Panc1 (cell line): Measurements from ENCODE around the gene ETNK1. TPM values are rescaled to one million over a fixed set of nuclear protein-coding genes. Genes with fewer than 3 reads are reported as not detected.

Experiments
- ATAC-seq: fragments of 200-7000 bp; cut with Tn5 transposase; 2 replicates; pipeline ENCODE4 v1.9.1; 2020; ENCODE audit warnings: mild to moderate bottlenecking, moderate library complexity
- BruUV-seq: library from RNA; stranded (reverse); fragments of 400-500 nt; replicated peaks from 2 replicates; lab custom pipeline; 2021; lab: Mats Ljungman, UMichigan
- CTCF ChIA-PET: fragments of 300-600 bp; sonication (Branson Sonifier 250); formaldehyde crosslinking; loops from one replicate; lab custom pipeline; 2022; ENCODE audit warnings: antibody characterized with exemption; lab: Charles Lee
- POLR2A ChIA-PET: fragments of 300-600 bp; sonication (Branson Sonifier 250); formaldehyde crosslinking; loops from one replicate; lab custom pipeline; 2022; ENCODE audit warnings: antibody characterized with exemption; lab: Charles Lee
- DNase-seq: peaks from one replicate; pipeline ENCODE4 v3.0.0-alpha.2; 2010; ENCODE audit warnings: low read depth, low spot score
- H3K27ac ChIP-seq: 2 replicates; pipeline ENCODE4 v1.5.1; 2011; ENCODE audit warnings: mild to moderate bottlenecking, low read length, inconsistent platforms
- H3K27me3 ChIP-seq: fragments of 200-500 bp; sonication (Bioruptor generic); 2 replicates; pipeline ENCODE4 v1.6.0; 2014; ENCODE audit warnings: low read length, inconsistent platforms; ENCODE audit not compliant: control insufficient read depth, insufficient read depth
- H3K36me3 ChIP-seq: fragments of 200-500 bp; sonication (Bioruptor generic); 2 replicates; pipeline ENCODE4 v1.5.1; 2014; ENCODE audit warnings: inconsistent platforms, mild to moderate bottlenecking, low read length, moderate library complexity; ENCODE audit not compliant: control insufficient read depth, insufficient read depth
- H3K4me1 ChIP-seq: 2 replicates; pipeline ENCODE4 v1.5.1; 2011; ENCODE audit warnings: inconsistent platforms, mild to moderate bottlenecking, low read length, moderate library complexity; ENCODE audit not compliant: control insufficient read depth, insufficient read depth
- H3K4me3 ChIP-seq, 2 experiments: 2 replicates each; pipeline ENCODE4 v1.5.1; 2011 to 2012; ENCODE audit warnings: low read depth in 2 of 2, low read length in 2 of 2, mild to moderate bottlenecking in 2 of 2, inconsistent platforms in 1 of 2, moderate library complexity in 1 of 2
- H3K9me3 ChIP-seq: fragments of 200-500 bp; sonication (Bioruptor generic); 2 replicates; pipeline ENCODE4 v1.5.1; 2014; ENCODE audit warnings: low read depth, mild to moderate bottlenecking, inconsistent platforms, low read length, moderate library complexity; ENCODE audit not compliant: control insufficient read depth, insufficient read depth
- POLR2AphosphoS5 ChIP-seq: IDR thresholded peaks from 2 replicates; pipeline ENCODE4 v1.6.1; 2012; ENCODE audit warnings: mild to moderate bottlenecking, low read depth, low read length, moderate library complexity
- SIN3A ChIP-seq: IDR thresholded peaks from 2 replicates; pipeline ENCODE4 v1.6.1; 2012; ENCODE audit warnings: low read depth, mild to moderate bottlenecking, low read length, moderate library complexity, borderline replicate concordance; ENCODE audit not compliant: insufficient read depth
- TCF7L2 ChIP-seq: IDR thresholded peaks from 2 replicates; pipeline ENCODE4 v1.6.1; 2011; ENCODE audit warnings: mild to moderate bottlenecking, low read depth, low read length, inconsistent platforms
- in situ Hi-C: cut with HindIII; loops from 2 replicates; pipeline ENCODE4 v1.10.0; 2016; ENCODE audit warnings: low sequenced_read_pairs, low pct_unique_long_range_greater_than_20kb
- intact Hi-C: fragments of 100-400 bp; cut with micrococcal nuclease; formaldehyde crosslinking; loops from one replicate; pipeline ENCODE4 v1.10.0; 2022; ENCODE audit not compliant: unreplicated experiment
- total RNA-seq: library from RNA; stranded (reverse); gene quantifications from one replicate; pipeline ENCODE4 v1.2.1, GENCODE V29; 2021; ENCODE audit not compliant: unreplicated experiment
- TF ChIP-seq, protein P1 (sequence below), 2 experiments: IDR thresholded peaks; 2 replicates each; pipeline ENCODE4 v1.6.1; 2011 to 2012; ENCODE audit warnings: low read depth in 2 of 2, control low read depth in 1 of 2, low read length in 1 of 2, mild to moderate bottlenecking in 1 of 2, moderate library complexity in 1 of 2; ENCODE audit not compliant: insufficient read depth in 1 of 2
- TF ChIP-seq, protein P2 (sequence below): fragments of 450-650 bp; IDR thresholded peaks from 2 replicates; pipeline ENCODE4 v1.5.1; 2017; ENCODE audit warnings: mild to moderate bottlenecking

The ETNK1 gene
- total RNA-seq, 1 experiment from 2014 or later, result 43.1 TPM

DNA sequence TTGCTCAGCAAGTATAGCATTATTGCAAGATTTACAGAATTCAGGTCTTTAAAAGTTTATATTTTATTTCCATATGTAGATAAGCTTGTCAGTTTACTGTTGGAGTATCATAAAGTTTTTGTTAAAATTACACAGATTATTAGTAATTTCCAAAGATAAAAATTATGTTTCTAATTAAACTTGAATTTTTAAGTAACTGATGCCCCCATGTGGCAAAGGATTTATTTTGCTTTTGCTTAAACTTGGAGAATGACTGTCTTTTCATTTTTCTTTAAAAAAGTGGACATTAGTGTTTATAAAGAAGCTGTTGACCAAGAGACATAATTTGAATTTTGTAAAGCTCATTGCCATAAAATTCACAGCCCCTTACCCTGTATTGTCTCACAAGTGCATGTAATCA is 45.8 kb downstream of the ETNK1 start:
- no peaks in the 10 kb centered on the region for H3K4me1 ChIP-seq
- TF ChIP-seq, protein P1, sequence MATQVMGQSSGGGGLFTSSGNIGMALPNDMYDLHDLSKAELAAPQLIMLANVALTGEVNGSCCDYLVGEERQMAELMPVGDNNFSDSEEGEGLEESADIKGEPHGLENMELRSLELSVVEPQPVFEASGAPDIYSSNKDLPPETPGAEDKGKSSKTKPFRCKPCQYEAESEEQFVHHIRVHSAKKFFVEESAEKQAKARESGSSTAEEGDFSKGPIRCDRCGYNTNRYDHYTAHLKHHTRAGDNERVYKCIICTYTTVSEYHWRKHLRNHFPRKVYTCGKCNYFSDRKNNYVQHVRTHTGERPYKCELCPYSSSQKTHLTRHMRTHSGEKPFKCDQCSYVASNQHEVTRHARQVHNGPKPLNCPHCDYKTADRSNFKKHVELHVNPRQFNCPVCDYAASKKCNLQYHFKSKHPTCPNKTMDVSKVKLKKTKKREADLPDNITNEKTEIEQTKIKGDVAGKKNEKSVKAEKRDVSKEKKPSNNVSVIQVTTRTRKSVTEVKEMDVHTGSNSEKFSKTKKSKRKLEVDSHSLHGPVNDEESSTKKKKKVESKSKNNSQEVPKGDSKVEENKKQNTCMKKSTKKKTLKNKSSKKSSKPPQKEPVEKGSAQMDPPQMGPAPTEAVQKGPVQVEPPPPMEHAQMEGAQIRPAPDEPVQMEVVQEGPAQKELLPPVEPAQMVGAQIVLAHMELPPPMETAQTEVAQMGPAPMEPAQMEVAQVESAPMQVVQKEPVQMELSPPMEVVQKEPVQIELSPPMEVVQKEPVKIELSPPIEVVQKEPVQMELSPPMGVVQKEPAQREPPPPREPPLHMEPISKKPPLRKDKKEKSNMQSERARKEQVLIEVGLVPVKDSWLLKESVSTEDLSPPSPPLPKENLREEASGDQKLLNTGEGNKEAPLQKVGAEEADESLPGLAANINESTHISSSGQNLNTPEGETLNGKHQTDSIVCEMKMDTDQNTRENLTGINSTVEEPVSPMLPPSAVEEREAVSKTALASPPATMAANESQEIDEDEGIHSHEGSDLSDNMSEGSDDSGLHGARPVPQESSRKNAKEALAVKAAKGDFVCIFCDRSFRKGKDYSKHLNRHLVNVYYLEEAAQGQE (IDR thresholded peaks at IDR 0.05; ENCODE audit: insufficient read depth in 1 of 2, low read depth in 2 of 2, low read length in 1 of 2), result no peak
- TF ChIP-seq TCF7L2, result no peak
- no peak for TF ChIP-seq SIN3A
- TF ChIP-seq, protein P2, sequence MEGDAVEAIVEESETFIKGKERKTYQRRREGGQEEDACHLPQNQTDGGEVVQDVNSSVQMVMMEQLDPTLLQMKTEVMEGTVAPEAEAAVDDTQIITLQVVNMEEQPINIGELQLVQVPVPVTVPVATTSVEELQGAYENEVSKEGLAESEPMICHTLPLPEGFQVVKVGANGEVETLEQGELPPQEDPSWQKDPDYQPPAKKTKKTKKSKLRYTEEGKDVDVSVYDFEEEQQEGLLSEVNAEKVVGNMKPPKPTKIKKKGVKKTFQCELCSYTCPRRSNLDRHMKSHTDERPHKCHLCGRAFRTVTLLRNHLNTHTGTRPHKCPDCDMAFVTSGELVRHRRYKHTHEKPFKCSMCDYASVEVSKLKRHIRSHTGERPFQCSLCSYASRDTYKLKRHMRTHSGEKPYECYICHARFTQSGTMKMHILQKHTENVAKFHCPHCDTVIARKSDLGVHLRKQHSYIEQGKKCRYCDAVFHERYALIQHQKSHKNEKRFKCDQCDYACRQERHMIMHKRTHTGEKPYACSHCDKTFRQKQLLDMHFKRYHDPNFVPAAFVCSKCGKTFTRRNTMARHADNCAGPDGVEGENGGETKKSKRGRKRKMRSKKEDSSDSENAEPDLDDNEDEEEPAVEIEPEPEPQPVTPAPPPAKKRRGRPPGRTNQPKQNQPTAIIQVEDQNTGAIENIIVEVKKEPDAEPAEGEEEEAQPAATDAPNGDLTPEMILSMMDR, result peak; percentile 27; the same call in 1 of the 2 replicates
- peaks cover 8% of the 10 kb centered on the region for H3K36me3 ChIP-seq
- DNase-seq, result no peak
- no peak overlapping the region for H3K4me3 ChIP-seq
- no peak for ATAC-seq
- CTCF ChIA-PET, result interaction anchor here (0.7 kb wide), 1 partner anchor 54 kb away, joined by 3 read pairs; no protein-coding TSS in a partner anchor
- in situ Hi-C loops, result no loop called here
- H3K27me3 ChIP-seq, result no peaks in the 10 kb centered on the region
- H3K27ac ChIP-seq, result no peak overlapping the region
- POLR2A ChIA-PET, result no interaction called here
- no TSS peak for BruUV-seq
- no peaks in the 10 kb centered on the region for H3K9me3 ChIP-seq
- intact Hi-C loops, result no loop called here

DNA sequence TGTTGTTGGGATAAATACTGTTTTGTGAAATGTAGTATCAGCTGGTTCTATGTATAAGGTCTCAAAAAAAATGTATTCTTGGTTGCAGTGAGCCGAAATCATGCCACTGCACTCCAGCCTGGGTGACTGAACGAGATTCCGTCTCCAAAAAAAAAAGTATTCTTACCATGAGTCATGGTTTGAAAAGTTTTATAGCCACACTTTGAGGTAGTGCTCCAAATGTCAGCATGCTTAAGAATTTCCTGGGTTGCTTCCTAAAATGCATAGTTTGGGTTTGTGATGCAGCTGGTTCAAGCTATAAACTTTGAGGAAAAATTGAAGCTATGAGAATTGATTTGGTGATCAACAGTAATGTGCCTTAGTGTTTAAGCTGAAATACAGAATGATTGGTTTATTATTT is 48.0 kb downstream of the ETNK1 start:
- no TSS peak for BruUV-seq
- intact Hi-C loops, result no loop called here

More for the DNA sequence above, 48.0 kb downstream of the ETNK1 start:
- Histone ChIP-seq H3K4me1 (no peaks in the 10 kb centered on the region), H3K4me3 (no peak overlapping the region), H3K27me3 (no peaks in the 10 kb centered on the region), H3K27ac (no peak overlapping the region), H3K36me3 (peaks cover 8% of the 10 kb centered on the region), H3K9me3 (no peaks in the 10 kb centered on the region)
- no peak for DNase-seq
- POLR2A ChIA-PET, result no interaction called here
- CTCF ChIA-PET, result no interaction called here
- no peak for ATAC-seq
- in situ Hi-C loops, result no loop called here
- TF ChIP-seq, protein P1 (IDR thresholded peaks at IDR 0.05; ENCODE audit: insufficient read depth in 1 of 2, low read depth in 2 of 2, low read length in 1 of 2), result no peak
- TF ChIP-seq TCF7L2, result no peak
- no peak for TF ChIP-seq SIN3A
- TF ChIP-seq, protein P2, result no peak
- no peak for TF ChIP-seq POLR2AphosphoS5
